OCI-LY3 (cell line): ENCODE data around the gene NAA40.
A peak's percentile ranks its signal among the peaks of the same experiment; 100 is the strongest.

Experiments
- H2AFZ ChIP-seq: fragments of 200-600, 300-600 bp; shearing (Covaris generic); 2 replicates; pipeline ENCODE4 v1.6.0; 2014; ENCODE audit warnings: antibody characterized with exemption, low read depth, low read length
- H3K27ac ChIP-seq: fragments of 200-600, 300-600 bp; sonication (generic); 2 replicates; pipeline ENCODE4 v1.5.1; 2014; ENCODE audit warnings: mild to moderate bottlenecking, low read length, moderate library complexity, mixed read lengths
- H3K27me3 ChIP-seq: fragments of 200-600, 300-600 bp; sonication (generic); 2 replicates; pipeline ENCODE4 v1.6.1; 2014; ENCODE audit warnings: low read depth, low read length, mixed read lengths
- H3K36me3 ChIP-seq: fragments of 200-600, 300-600 bp; sonication (generic); replicated peaks from 2 replicates; pipeline ENCODE3; 2014; ENCODE audit warnings: low read depth, low read length, mixed read lengths
- H3K4me1 ChIP-seq: fragments of 300-600, 200-600 bp; sonication (generic); 2 replicates; pipeline ENCODE4 v1.6.1; 2014; ENCODE audit warnings: low read length, mixed read lengths
- H3K4me2 ChIP-seq: fragments of 200-600, 300-600 bp; sonication (generic); 2 replicates; pipeline ENCODE4 v1.6.1; 2014; ENCODE audit warnings: low read length, mixed read lengths
- H3K4me3 ChIP-seq: fragments of 300-600, 200-600 bp; sonication (generic); 2 replicates; pipeline ENCODE4 v1.5.1; 2014; ENCODE audit warnings: antibody characterized with exemption, mild to moderate bottlenecking, low read length, moderate library complexity
- H3K79me2 ChIP-seq: fragments of 300-600, 200-600 bp; shearing (Covaris generic); 2 replicates; pipeline ENCODE4 v1.6.1; 2014; ENCODE audit warnings: mild to moderate bottlenecking, low read length, mixed read lengths
- H3K9ac ChIP-seq: fragments of 300-600, 200-600 bp; shearing (Covaris generic); 2 replicates; pipeline ENCODE4 v1.6.0; 2014; ENCODE audit warnings: mild to moderate bottlenecking, low read length, moderate library complexity
- H3K9me3 ChIP-seq: fragments of 200-600, 300-600 bp; shearing (Covaris generic); 2 replicates; pipeline ENCODE4 v1.6.1; 2014; ENCODE audit warnings: low read length, mixed read lengths; ENCODE audit not compliant: insufficient read depth
- H4K20me1 ChIP-seq: fragments of 200-600, 300-600 bp; sonication (generic); 2 replicates; pipeline ENCODE4 v1.6.1; 2016; ENCODE audit warnings: low read length, mixed read lengths; ENCODE audit not compliant: insufficient read depth
- CTCF ChIP-seq: fragments of 200-600, 300-600 bp; sonication (generic); IDR thresholded peaks from 2 replicates; pipeline ENCODE4 v1.5.1; 2014; ENCODE audit warnings: antibody characterized with exemption, low read length, low read depth
- EZH2phosphoT487 ChIP-seq: fragments of 200-600 bp; shearing (Covaris generic); IDR thresholded peaks from 2 replicates; pipeline ENCODE4 v1.6.1; 2018; ENCODE audit warnings: antibody characterized with exemption, mixed run types, low read depth

Gene NAA40

GRCh38 chr11:63918507-63919191, 20.2 kb upstream of the NAA40 start:
- H3K27me3 ChIP-seq = peaks cover 25% of the 10 kb centered on the region
- H3K9ac ChIP-seq = peak overlapping the region; percentile 85
- H3K4me3 ChIP-seq = peak overlapping the region; percentile 89
- H3K9me3 ChIP-seq = no peaks in the 10 kb centered on the region
- H3K36me3 ChIP-seq = peaks cover 3% of the 10 kb centered on the region
- H4K20me1 ChIP-seq = no peaks in the 10 kb centered on the region
- H3K27ac ChIP-seq = peak overlapping the region; percentile 45
- TF ChIP-seq EZH2phosphoT487 (no peak), CTCF (no peak)
- peaks cover 34% of the 10 kb centered on the region for H3K4me1 ChIP-seq
- H3K4me2 ChIP-seq = peak overlapping the region; percentile 100
- no peaks in the 10 kb centered on the region for H3K79me2 ChIP-seq
- peak overlapping the region; percentile 85 for H2AFZ ChIP-seq

- TF ChIP-seq CTCF = no peak
- peak overlapping the region; percentile 45 for H3K27ac ChIP-seq
- peaks cover 34% of the 10 kb centered on the region for H3K4me1 ChIP-seq
- no peaks in the 10 kb centered on the region for H4K20me1 ChIP-seq
- H3K4me2 ChIP-seq = peak overlapping the region; percentile 100
- peak overlapping the region; percentile 85 for H2AFZ ChIP-seq
- H3K79me2 ChIP-seq = no peaks in the 10 kb centered on the region
- H3K4me3 ChIP-seq = peak overlapping the region; percentile 89
- H3K9me3 ChIP-seq = no peaks in the 10 kb centered on the region
- no peaks in the 10 kb centered on the region for H3K36me3 ChIP-seq
- H3K27me3 ChIP-seq = peaks cover 28% of the 10 kb centered on the region
- peak overlapping the region; percentile 85 for H3K9ac ChIP-seq
Observed at GRCh38 chr11:63919267-63920125, 19.3 kb upstream of the NAA40 start.

GRCh38 chr11:63920126-63920938, 18.5 kb upstream of the NAA40 start:
- peaks cover 29% of the 10 kb centered on the region for H3K27me3 ChIP-seq
- peak overlapping the region; percentile 45 for H3K27ac ChIP-seq
- peak overlapping the region; percentile 85; the same call in 1 of the 2 replicates for H2AFZ ChIP-seq
- no peaks in the 10 kb centered on the region for H3K79me2 ChIP-seq
- peak overlapping the region; percentile 100 for H3K4me2 ChIP-seq
- no peaks in the 10 kb centered on the region for H4K20me1 ChIP-seq
- peak overlapping the region; percentile 89 for H3K4me3 ChIP-seq
- no peaks in the 10 kb centered on the region for H3K36me3 ChIP-seq
- peak overlapping the region; percentile 85 for H3K9ac ChIP-seq
- H3K9me3 ChIP-seq = no peaks in the 10 kb centered on the region
- peaks cover 34% of the 10 kb centered on the region for H3K4me1 ChIP-seq
- no peak for TF ChIP-seq EZH2phosphoT487
- TF ChIP-seq CTCF = no peak
